SK-N-SH (cell line): ENCODE measurements around the gene GDI2. TPM values are rescaled to one million over a fixed set of nuclear protein-coding genes. Genes with fewer than 3 reads are reported as not detected.

Experiments
- CTCF ChIA-PET: fragments of 300-600, 350-600 bp; formaldehyde crosslinking; extraction: SDS; loops from one replicate; lab custom pipeline; 2021; lab: Yijun Ruan, JAX
- POLR2A ChIA-PET: fragments of 350-600 bp; sonication (Branson Sonifier 250); formaldehyde crosslinking; extraction: SDS; loops from one replicate; lab custom pipeline; 2020; ENCODE audit warnings: antibody characterized with exemption, inconsistent platforms; lab: Yijun Ruan, JAX
- DNase-seq: peaks from one replicate; pipeline ENCODE4 v3.0.0; 2012
- H2AFZ ChIP-seq: fragments of 200-600 bp; sonication (generic); 2 replicates; pipeline ENCODE4 v1.8.1; 2016; ENCODE audit warnings: antibody characterized with exemption, mild to moderate bottlenecking, low read depth
- H3F3A ChIP-seq: fragments of 200-600 bp; sonication (generic); replicated peaks from 2 replicates; pipeline ENCODE3; 2016; ENCODE audit warnings: antibody characterized with exemption, mild to moderate bottlenecking; ENCODE audit not compliant: insufficient read depth
- H3K27ac ChIP-seq, 2 experiments: fragments of 200-500 bp in 1 of 2; fragments of 200-600 bp in 1 of 2; sonication (Bioruptor generic) in 1 of 2; sonication (generic), shearing (Covaris generic) in 1 of 2; 2 replicates each; pipeline versions ENCODE4 v1.5.1 to v1.6.1; 2014 to 2016; ENCODE audit warnings: low read depth in 2 of 2, inconsistent platforms in 1 of 2, low read length in 1 of 2, mild to moderate bottlenecking in 1 of 2, mixed read lengths in 1 of 2
- H3K27me3 ChIP-seq: fragments of 200-600 bp; sonication (generic), shearing (Covaris generic); 2 replicates; pipeline ENCODE4 v1.6.1; 2016; ENCODE audit warnings: mixed run types; ENCODE audit not compliant: insufficient read depth
- H3K36me3 ChIP-seq, 2 experiments: fragments of 200-500 bp in 1 of 2; fragments of 200-600 bp in 1 of 2; sonication (Bioruptor generic) in 1 of 2; sonication (generic) in 1 of 2; replicated peaks in 1 of 2; 2 replicates each; pipeline versions ENCODE3 to v1.5.1; 2014 to 2016; ENCODE audit warnings: low read length in 1 of 2, mild to moderate bottlenecking in 1 of 2; ENCODE audit not compliant: insufficient read depth in 2 of 2, control insufficient read depth in 1 of 2
- H3K4me1 ChIP-seq, 2 experiments: fragments of 200-500 bp in 1 of 2; fragments of 200-600 bp in 1 of 2; sonication (Bioruptor generic) in 1 of 2; sonication (generic), shearing (Covaris generic) in 1 of 2; 2 replicates each; pipeline versions ENCODE4 v1.5.1 to v1.6.1; 2014 to 2016; ENCODE audit warnings: low read depth in 1 of 2, low read length in 1 of 2, mixed run types in 1 of 2; ENCODE audit not compliant: insufficient read depth in 2 of 2, control insufficient read depth in 1 of 2
- H3K4me2 ChIP-seq: fragments of 200-600 bp; sonication (generic), shearing (Covaris generic); 2 replicates; pipeline ENCODE4 v1.6.1; 2017; ENCODE audit warnings: mixed run types
- H3K4me3 ChIP-seq, 2 experiments: fragments of 200-500 bp in 1 of 2; fragments of 200-600 bp in 1 of 2; sonication (Bioruptor generic) in 1 of 2; sonication (generic), shearing (Covaris generic) in 1 of 2; 2 replicates each; pipeline versions ENCODE4 v1.5.1 to v1.8.1; 2014 to 2016; ENCODE audit warnings: low read depth in 2 of 2, inconsistent platforms in 1 of 2, low read length in 1 of 2, mild to moderate bottlenecking in 1 of 2, mixed read lengths in 1 of 2, moderate library complexity in 1 of 2
- H3K79me2 ChIP-seq: fragments of 200-600 bp; sonication (generic); 2 replicates; pipeline ENCODE4 v1.8.1; 2017; ENCODE audit warnings: mild to moderate bottlenecking; ENCODE audit not compliant: insufficient read depth
- H3K9ac ChIP-seq: fragments of 200-600 bp; sonication (generic); 2 replicates; pipeline ENCODE4 v1.6.1; 2017; ENCODE audit warnings: mixed run types
- H3K9me2 ChIP-seq: fragments of 200-600 bp; sonication (generic); 2 replicates; pipeline ENCODE4 v1.6.1; 2017; ENCODE audit warnings: mixed run types
- H3K9me3 ChIP-seq: fragments of 200-600 bp; sonication (generic); 2 replicates; pipeline ENCODE4 v1.6.1; 2017; ENCODE audit warnings: mixed run types, mild to moderate bottlenecking, moderate library complexity
- H4K20me1 ChIP-seq: fragments of 200-600 bp; sonication (generic); 2 replicates; pipeline ENCODE4 v1.6.1; 2017; ENCODE audit warnings: mild to moderate bottlenecking, mixed run types; ENCODE audit not compliant: insufficient read depth
- CHD2 ChIP-seq: fragments of 150-350 bp; IDR thresholded peaks from 2 replicates; pipeline ENCODE4 v1.6.1; 2018; ENCODE audit warnings: low read length; ENCODE audit not compliant: partially characterized antibody
- EP300 ChIP-seq, 2 experiments: IDR thresholded peaks; 2 replicates each; pipeline versions ENCODE4 v1.4.0 to v1.6.1; 2012; ENCODE audit warnings: borderline replicate concordance in 1 of 2, low read depth in 1 of 2, low read length in 1 of 2
- FOXM1 ChIP-seq: IDR thresholded peaks from 2 replicates; pipeline ENCODE4 v1.4.0; 2012; ENCODE audit warnings: low read depth, mild to moderate bottlenecking
- GABPA ChIP-seq: IDR thresholded peaks from 2 replicates; pipeline ENCODE4 v1.4.0; 2012; ENCODE audit warnings: low read depth, mild to moderate bottlenecking
- GATA2 ChIP-seq: sonication (generic); formaldehyde crosslinking; IDR thresholded peaks from 2 replicates; pipeline ENCODE4 v1.5.0; 2020; ENCODE audit warnings: mild to moderate bottlenecking, missing genetic modification reagents
- MEF2A ChIP-seq: IDR thresholded peaks from 2 replicates; pipeline ENCODE4 v1.4.0; 2012; ENCODE audit warnings: low read depth, borderline replicate concordance
- NRF1 ChIP-seq: IDR thresholded peaks from 2 replicates; pipeline ENCODE4 v1.6.1; 2012; ENCODE audit warnings: low read depth, mild to moderate bottlenecking, low read length
- RCOR1 ChIP-seq: fragments of 150-350 bp; IDR thresholded peaks from 2 replicates; pipeline ENCODE4 v1.6.1; 2017; ENCODE audit warnings: antibody characterized with exemption, low read length
- RFX5 ChIP-seq: IDR thresholded peaks from 2 replicates; pipeline ENCODE4 v1.6.1; 2012; ENCODE audit warnings: mild to moderate bottlenecking, improper control_type of control experiment, low read length
- RXRA ChIP-seq: IDR thresholded peaks from 2 replicates; pipeline ENCODE4 v1.4.0; 2012; ENCODE audit warnings: low read depth, mild to moderate bottlenecking, borderline replicate concordance
- SMC3 ChIP-seq: IDR thresholded peaks from 2 replicates; pipeline ENCODE4 v1.6.1; 2012; ENCODE audit warnings: low read depth, low read length, improper control_type of control experiment
- TAF1 ChIP-seq: IDR thresholded peaks from 2 replicates; pipeline ENCODE4 v1.6.1; 2012; ENCODE audit warnings: low read depth, mild to moderate bottlenecking, low read length, moderate library complexity, borderline replicate concordance
- TCF12 ChIP-seq: IDR thresholded peaks from 2 replicates; pipeline ENCODE4 v1.4.0; 2012
- TEAD4 ChIP-seq: IDR thresholded peaks from 2 replicates; pipeline ENCODE4 v1.4.0; 2012; ENCODE audit warnings: mild to moderate bottlenecking, borderline replicate concordance; ENCODE audit not compliant: insufficient read depth
- YY1 ChIP-seq: IDR thresholded peaks from 2 replicates; pipeline ENCODE4 v1.4.0; 2012; ENCODE audit warnings: low read depth, mild to moderate bottlenecking
- WGBS: methylation state at CpG from one replicate; pipeline ENCODE4 v1.1.6; 2017; ENCODE audit warnings: low lambda C conversion rate; 5-methylcytosine and 5-hydroxymethylcytosine counted together
- polyA plus RNA-seq, 3 experiments: library from polyadenylated mRNA; depleted of rRNA; stranded (reverse); fragments of >200 nt; gene quantifications; 2 replicates each; pipeline ENCODE4 v1.2.3, GENCODE V29; 2012
- TF ChIP-seq, protein P1 (sequence below): IDR thresholded peaks from 2 replicates; pipeline ENCODE4 v1.4.0; 2012; ENCODE audit warnings: low read depth, borderline replicate concordance
- TF ChIP-seq, protein P2 (sequence below): IDR thresholded peaks from 2 replicates; pipeline ENCODE4 v1.4.0; 2012; ENCODE audit warnings: low read depth
- TF ChIP-seq, protein P3 (sequence below): fragments of 200-600 bp; sonication (generic); IDR thresholded peaks from 2 replicates; pipeline ENCODE4 v1.6.1; 2017; ENCODE audit warnings: antibody characterized with exemption, mild to moderate bottlenecking, moderate library complexity

The GDI2 gene
- polyA plus RNA-seq, 1 of the 3 experiments (the other 2 are of a cell fraction): 94.3 TPM

DNA sequence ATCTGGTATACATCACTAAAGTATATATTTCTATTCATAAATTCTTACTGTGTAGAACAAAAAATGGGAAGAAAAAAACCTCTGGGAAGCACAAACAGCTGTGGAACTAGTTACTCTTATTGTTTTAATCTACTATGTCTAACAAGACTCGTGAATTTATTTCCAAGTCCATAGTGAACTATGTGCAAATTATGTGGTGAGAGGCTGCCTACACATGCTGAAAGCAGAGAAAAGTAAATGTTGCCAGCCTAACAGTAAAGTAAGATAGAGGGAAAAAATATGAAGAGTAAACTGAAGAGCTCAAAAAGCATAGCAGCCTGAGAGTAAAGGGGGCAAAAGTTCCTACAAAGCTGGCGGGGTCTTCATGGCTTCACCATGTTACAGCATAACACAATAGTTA is 3.0 kb downstream of the GDI2 start:
- Histone ChIP-seq H3K4me3 (peak overlapping the region; percentile 9 to 98; a peak in 3 of 4 replicates), H3K4me1 (peaks cover 18 to 23% of the 10 kb centered on the region in 2 experiments; a peak in 3 of 4 replicates), H3K9me3 (no peaks in the 10 kb centered on the region), H4K20me1 (peaks cover 74% of the 10 kb centered on the region), H3K4me2 (peak overlapping the region; percentile 97), H3K27me3 (no peaks in the 10 kb centered on the region), H3K9ac (peak overlapping the region; percentile 100; the same call in 1 of the 2 replicates), H3K79me2 (peaks cover 95% of the 10 kb centered on the region), H3F3A (no peaks in the 10 kb centered on the region), H2AFZ (no peak overlapping the region), H3K27ac (peak overlapping the region in 1 of 2 experiments; percentile 96; a peak in 2 of 4 replicates), H3K9me2 (no peaks in the 10 kb centered on the region), H3K36me3 (peaks cover 12 to 21% of the 10 kb centered on the region in 2 experiments)
- TF ChIP-seq, protein P1, sequence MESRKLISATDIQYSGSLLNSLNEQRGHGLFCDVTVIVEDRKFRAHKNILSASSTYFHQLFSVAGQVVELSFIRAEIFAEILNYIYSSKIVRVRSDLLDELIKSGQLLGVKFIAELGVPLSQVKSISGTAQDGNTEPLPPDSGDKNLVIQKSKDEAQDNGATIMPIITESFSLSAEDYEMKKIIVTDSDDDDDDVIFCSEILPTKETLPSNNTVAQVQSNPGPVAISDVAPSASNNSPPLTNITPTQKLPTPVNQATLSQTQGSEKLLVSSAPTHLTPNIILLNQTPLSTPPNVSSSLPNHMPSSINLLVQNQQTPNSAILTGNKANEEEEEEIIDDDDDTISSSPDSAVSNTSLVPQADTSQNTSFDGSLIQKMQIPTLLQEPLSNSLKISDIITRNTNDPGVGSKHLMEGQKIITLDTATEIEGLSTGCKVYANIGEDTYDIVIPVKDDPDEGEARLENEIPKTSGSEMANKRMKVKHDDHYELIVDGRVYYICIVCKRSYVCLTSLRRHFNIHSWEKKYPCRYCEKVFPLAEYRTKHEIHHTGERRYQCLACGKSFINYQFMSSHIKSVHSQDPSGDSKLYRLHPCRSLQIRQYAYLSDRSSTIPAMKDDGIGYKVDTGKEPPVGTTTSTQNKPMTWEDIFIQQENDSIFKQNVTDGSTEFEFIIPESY: no peak
- no peak for TF ChIP-seq TEAD4
- no peak for TF ChIP-seq RXRA
- TF ChIP-seq, protein P2, sequence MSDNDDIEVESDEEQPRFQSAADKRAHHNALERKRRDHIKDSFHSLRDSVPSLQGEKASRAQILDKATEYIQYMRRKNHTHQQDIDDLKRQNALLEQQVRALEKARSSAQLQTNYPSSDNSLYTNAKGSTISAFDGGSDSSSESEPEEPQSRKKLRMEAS: no peak
- TF ChIP-seq CHD2: no peak
- no peak for TF ChIP-seq GABPA
- no peak for TF ChIP-seq FOXM1
- TF ChIP-seq YY1: no peak
- no peak for TF ChIP-seq RFX5
- TF ChIP-seq MEF2A: no peak
- no peak for TF ChIP-seq NRF1
- no peak for TF ChIP-seq TCF12
- TF ChIP-seq, protein P3, sequence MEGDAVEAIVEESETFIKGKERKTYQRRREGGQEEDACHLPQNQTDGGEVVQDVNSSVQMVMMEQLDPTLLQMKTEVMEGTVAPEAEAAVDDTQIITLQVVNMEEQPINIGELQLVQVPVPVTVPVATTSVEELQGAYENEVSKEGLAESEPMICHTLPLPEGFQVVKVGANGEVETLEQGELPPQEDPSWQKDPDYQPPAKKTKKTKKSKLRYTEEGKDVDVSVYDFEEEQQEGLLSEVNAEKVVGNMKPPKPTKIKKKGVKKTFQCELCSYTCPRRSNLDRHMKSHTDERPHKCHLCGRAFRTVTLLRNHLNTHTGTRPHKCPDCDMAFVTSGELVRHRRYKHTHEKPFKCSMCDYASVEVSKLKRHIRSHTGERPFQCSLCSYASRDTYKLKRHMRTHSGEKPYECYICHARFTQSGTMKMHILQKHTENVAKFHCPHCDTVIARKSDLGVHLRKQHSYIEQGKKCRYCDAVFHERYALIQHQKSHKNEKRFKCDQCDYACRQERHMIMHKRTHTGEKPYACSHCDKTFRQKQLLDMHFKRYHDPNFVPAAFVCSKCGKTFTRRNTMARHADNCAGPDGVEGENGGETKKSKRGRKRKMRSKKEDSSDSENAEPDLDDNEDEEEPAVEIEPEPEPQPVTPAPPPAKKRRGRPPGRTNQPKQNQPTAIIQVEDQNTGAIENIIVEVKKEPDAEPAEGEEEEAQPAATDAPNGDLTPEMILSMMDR: no peak
- TF ChIP-seq GATA2 (CRISPR knock-in tag): no peak
- TF ChIP-seq RCOR1: no peak
- TF ChIP-seq TAF1: no peak
- no peak for TF ChIP-seq EP300 (IDR thresholded peaks at IDR 0.05; ENCODE audit: borderline replicate concordance in 1 of 2, low read depth in 1 of 2, low read length in 1 of 2)
- no peak for TF ChIP-seq SMC3
- POLR2A ChIA-PET: interaction anchor here (0.6 kb wide), 1 partner anchor 48 kb away, joined by 3 read pairs; no protein-coding TSS in a partner anchor
- 66% methylated on average over 2 of the region's 2 CpGs for WGBS
- CTCF ChIA-PET: interaction anchor here (1.0 kb wide), 1 partner anchor 10 kb away, joined by 4 read pairs; no protein-coding TSS in a partner anchor
- DNase-seq: no peak
